B cell (primary cell): ENCODE results near the gene SLC25A20. TPM values are rescaled to one million over a fixed set of nuclear protein-coding genes. Genes with fewer than 3 reads are reported as not detected.

ENCODE experiments used
- polyA plus RNA-seq: library from polyadenylated mRNA; depleted of rRNA; stranded (reverse); fragments of >200 nt; gene quantifications from 2 replicates; pipeline ENCODE4 v1.2.3, GENCODE V29; 2012
- total RNA-seq, 2 donors: library from RNA; stranded (reverse); fragments of 120-200 nt in 1 of 2; gene quantifications; 1 replicate in 1 of 2; 2 replicates in 1 of 2; pipeline versions ENCODE4 v1.2.3 to v1.2.4, GENCODE V29; 2013 to 2022

Gene SLC25A20
- total and polyA plus RNA-seq, 2 donors (not counting 1 experiment from before 2014, with no cell fraction given), result 12.2 to 19.9 TPM

Other genes with a start within 250 kb of the SLC25A20 start
- gene CELSR3, start 236.0 kb downstream of the SLC25A20 start, total RNA-seq, result 2.5 and 2.8 TPM in 2 replicates
- gene CELSR3, start 236.0 kb downstream of the SLC25A20 start, polyA plus RNA-seq, result 1.2 and 2.4 TPM in 2 replicates
- gene NCKIPSD, start 213.0 kb downstream of the SLC25A20 start, total RNA-seq, result 19.1 and 19.7 TPM in 2 replicates
- 14.6 and 24.6 TPM in 2 replicates for gene NCKIPSD, start 213.0 kb downstream of the SLC25A20 start, polyA plus RNA-seq
- 138 and 140 TPM in 2 replicates for gene IP6K2, start 181.7 kb downstream of the SLC25A20 start, total RNA-seq
- gene IP6K2, start 181.7 kb downstream of the SLC25A20 start, polyA plus RNA-seq, result 132 and 158 TPM in 2 replicates
- 25.0 and 27.5 TPM in 2 replicates for gene PRKAR2A, start 51.0 kb downstream of the SLC25A20 start, total RNA-seq
- 4.3 and 6.0 TPM in 2 replicates for gene PRKAR2A, start 51.0 kb downstream of the SLC25A20 start, polyA plus RNA-seq
- 148 and 162 TPM in 2 replicates for gene ARIH2, start 20.0 kb upstream of the SLC25A20 start, total RNA-seq
- gene ARIH2, start 20.0 kb upstream of the SLC25A20 start, polyA plus RNA-seq, result 114 and 139 TPM in 2 replicates
- gene P4HTM, start 91.4 kb upstream of the SLC25A20 start, total RNA-seq, result 48.5 and 56.4 TPM in 2 replicates
- gene P4HTM, start 91.4 kb upstream of the SLC25A20 start, polyA plus RNA-seq, result 58.3 and 70.6 TPM in 2 replicates
- 270 and 287 TPM in 2 replicates for gene WDR6, start 108.5 kb upstream of the SLC25A20 start, total RNA-seq
- 317 and 321 TPM in 2 replicates for gene WDR6, start 108.5 kb upstream of the SLC25A20 start, polyA plus RNA-seq
- gene DALRD3, start 119.7 kb upstream of the SLC25A20 start, total RNA-seq, result 56.8 and 57.2 TPM in 2 replicates
- gene DALRD3, start 119.7 kb upstream of the SLC25A20 start, polyA plus RNA-seq, result 59.8 and 82.6 TPM in 2 replicates
- 67.0 and 67.5 TPM in 2 replicates for gene NDUFAF3, start 123.2 kb upstream of the SLC25A20 start, total RNA-seq
- 34.9 and 61.0 TPM in 2 replicates for gene NDUFAF3, start 123.2 kb upstream of the SLC25A20 start, polyA plus RNA-seq
- 186 and 193 TPM in 2 replicates for gene IMPDH2, start 130.5 kb upstream of the SLC25A20 start, total RNA-seq
- 171 and 205 TPM in 2 replicates for gene IMPDH2, start 130.5 kb upstream of the SLC25A20 start, polyA plus RNA-seq
- 187 and 196 TPM in 2 replicates for gene QRICH1, start 195.2 kb upstream of the SLC25A20 start, total RNA-seq
- 179 and 223 TPM in 2 replicates for gene QRICH1, start 195.2 kb upstream of the SLC25A20 start, polyA plus RNA-seq
- 252 and 282 TPM in 2 replicates for gene QARS1, start 205.9 kb upstream of the SLC25A20 start, total RNA-seq
- 426 and 469 TPM in 2 replicates for gene QARS1, start 205.9 kb upstream of the SLC25A20 start, polyA plus RNA-seq
- gene USP19, start 221.9 kb upstream of the SLC25A20 start, total RNA-seq, result 87.3 and 89.9 TPM in 2 replicates
- gene USP19, start 221.9 kb upstream of the SLC25A20 start, polyA plus RNA-seq, result 56.3 and 73.5 TPM in 2 replicates
- gene LAMB2, start 234.2 kb upstream of the SLC25A20 start, total RNA-seq, result 0.05 and 0.74 TPM in 2 replicates
- 0.25 and 0.67 TPM in 2 replicates for gene LAMB2, start 234.2 kb upstream of the SLC25A20 start, polyA plus RNA-seq